Measurements from ENCODE around the gene ZW10. TPM values are rescaled to one million over a fixed set of nuclear protein-coding genes. Genes with fewer than 3 reads are reported as not detected.

ZW10 gene, protein sequence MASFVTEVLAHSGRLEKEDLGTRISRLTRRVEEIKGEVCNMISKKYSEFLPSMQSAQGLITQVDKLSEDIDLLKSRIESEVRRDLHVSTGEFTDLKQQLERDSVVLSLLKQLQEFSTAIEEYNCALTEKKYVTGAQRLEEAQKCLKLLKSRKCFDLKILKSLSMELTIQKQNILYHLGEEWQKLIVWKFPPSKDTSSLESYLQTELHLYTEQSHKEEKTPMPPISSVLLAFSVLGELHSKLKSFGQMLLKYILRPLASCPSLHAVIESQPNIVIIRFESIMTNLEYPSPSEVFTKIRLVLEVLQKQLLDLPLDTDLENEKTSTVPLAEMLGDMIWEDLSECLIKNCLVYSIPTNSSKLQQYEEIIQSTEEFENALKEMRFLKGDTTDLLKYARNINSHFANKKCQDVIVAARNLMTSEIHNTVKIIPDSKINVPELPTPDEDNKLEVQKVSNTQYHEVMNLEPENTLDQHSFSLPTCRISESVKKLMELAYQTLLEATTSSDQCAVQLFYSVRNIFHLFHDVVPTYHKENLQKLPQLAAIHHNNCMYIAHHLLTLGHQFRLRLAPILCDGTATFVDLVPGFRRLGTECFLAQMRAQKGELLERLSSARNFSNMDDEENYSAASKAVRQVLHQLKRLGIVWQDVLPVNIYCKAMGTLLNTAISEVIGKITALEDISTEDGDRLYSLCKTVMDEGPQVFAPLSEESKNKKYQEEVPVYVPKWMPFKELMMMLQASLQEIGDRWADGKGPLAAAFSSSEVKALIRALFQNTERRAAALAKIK
- total RNA-seq (2013), result 15.2 TPM
- polyA plus RNA-seq (10 to 100 TPM in 2 of 3 donors, 1 to 10 TPM in 1; 3.3 to 13.1 (median 10.2) TPM), polyA minus RNA-seq (4.6 and 6.5 TPM in 2 replicates), total RNA-seq (8.2 to 35.4 (median 16.8) reads per million in 11 experiments)

DNA sequence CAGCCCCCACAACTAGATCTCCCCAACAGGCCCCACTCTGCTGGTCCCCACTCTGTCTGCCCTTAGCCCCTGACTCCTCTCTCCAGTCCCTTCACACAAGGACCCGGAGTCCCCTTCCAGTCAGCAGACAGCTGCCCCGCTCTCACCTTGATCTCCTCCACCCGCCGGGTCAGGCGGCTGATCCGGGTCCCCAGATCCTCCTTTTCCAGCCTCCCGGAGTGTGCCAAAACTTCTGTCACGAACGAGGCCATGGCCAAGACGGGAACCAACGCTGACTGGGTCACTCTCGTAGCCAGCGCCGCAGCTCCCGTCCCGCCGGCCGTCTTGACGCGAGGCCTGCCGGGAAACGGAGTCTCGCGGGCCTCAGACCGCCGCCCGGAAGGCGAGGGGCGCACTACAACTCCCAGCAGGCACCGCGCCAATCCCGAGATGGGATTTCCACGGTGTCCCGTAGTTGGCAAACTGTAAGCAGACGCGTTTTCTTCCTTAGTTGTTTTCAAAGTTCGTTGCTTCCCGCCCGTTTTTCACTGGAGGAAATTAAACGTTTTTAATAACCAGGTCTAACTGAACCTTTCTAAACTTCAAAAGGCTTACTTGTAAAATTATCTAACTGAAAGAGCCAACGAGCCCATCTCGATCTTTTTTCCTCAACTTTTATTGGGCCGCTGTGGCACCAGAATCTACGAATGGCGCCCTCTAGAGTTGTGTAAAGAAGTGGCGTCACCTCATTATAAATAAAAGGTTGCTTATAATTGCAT is at the start of gene ZW10:
TSS of gene ZW10 (minus strand) at position 277 of the 758 bp plus-strand sequence. CDS start at position 251, 26 bp downstream.
- Histone ChIP-seq H3K4me1 (ENCODE audit: control insufficient read depth in 1 of 2, insufficient read depth in 2 of 2, low read length in 2 of 2) (peaks cover 11 to 14% of the 10 kb centered on the region in 2 donors), H3K9ac (ENCODE audit: insufficient read depth, low read length, poor library complexity, severe bottlenecking) (peak within 1 kb of the TSS; percentile 95), H3K36me3 (replicated peaks in 1 of 2; ENCODE audit: control insufficient read depth in 1 of 2, insufficient read depth in 2 of 2, low read length in 2 of 2) (peaks cover 4 to 18% of the 10 kb centered on the region in 2 donors), H3K9me3 (replicated peaks in 1 of 2; ENCODE audit: control insufficient read depth in 1 of 2, insufficient read depth in 1 of 2, low read length in 2 of 2) (no peaks in the 10 kb centered on the region), H4K20me1 (ENCODE audit: insufficient read depth, low read length) (peaks cover 6% of the 10 kb centered on the region), H3K27me3 (ENCODE audit: control insufficient read depth in 2 of 2, insufficient read depth in 2 of 2, low read length in 2 of 2) (no peaks in the 10 kb centered on the region), H3K4me2 (replicated peaks; ENCODE audit: extremely low read depth, low read length, poor library complexity, severe bottlenecking) (peak within 1 kb of the TSS; percentile 98), H2AFZ (ENCODE audit: insufficient read depth, low read depth, low read length, poor library complexity, severe bottlenecking) (peak within 1 kb of the TSS; percentile 99), H3K79me2 (ENCODE audit: insufficient read depth, low read length) (peaks cover 39% of the 10 kb centered on the region), H3K27ac (ENCODE audit: low read depth in 1 of 2, low read length in 2 of 2) (peak within 1 kb of the TSS; percentile 21 to 95), H3K4me3 (replicated peaks in 1 of 3; ENCODE audit: low read depth in 2 of 3, low read length in 3 of 3) (peak within 1 kb of the TSS; percentile 60 to 99 (median 67))
- intact Hi-C loops (cut with micrococcal nuclease), result loop anchor here (5.0 to 10.0 kb wide), 3 partner anchors 101 to 461 kb away; partner anchors contain the start of genes TTC12 (in 2 of the 2) and USP28 (in 1 of the 2)
- peak within 1 kb of the TSS; percentile 98 to 99 for H3K4me3 Mint-ChIP-seq
- H3K4me1 Mint-ChIP-seq, result peaks cover 16% of the 10 kb centered on the region
- TF ChIP-seq, protein P1, sequence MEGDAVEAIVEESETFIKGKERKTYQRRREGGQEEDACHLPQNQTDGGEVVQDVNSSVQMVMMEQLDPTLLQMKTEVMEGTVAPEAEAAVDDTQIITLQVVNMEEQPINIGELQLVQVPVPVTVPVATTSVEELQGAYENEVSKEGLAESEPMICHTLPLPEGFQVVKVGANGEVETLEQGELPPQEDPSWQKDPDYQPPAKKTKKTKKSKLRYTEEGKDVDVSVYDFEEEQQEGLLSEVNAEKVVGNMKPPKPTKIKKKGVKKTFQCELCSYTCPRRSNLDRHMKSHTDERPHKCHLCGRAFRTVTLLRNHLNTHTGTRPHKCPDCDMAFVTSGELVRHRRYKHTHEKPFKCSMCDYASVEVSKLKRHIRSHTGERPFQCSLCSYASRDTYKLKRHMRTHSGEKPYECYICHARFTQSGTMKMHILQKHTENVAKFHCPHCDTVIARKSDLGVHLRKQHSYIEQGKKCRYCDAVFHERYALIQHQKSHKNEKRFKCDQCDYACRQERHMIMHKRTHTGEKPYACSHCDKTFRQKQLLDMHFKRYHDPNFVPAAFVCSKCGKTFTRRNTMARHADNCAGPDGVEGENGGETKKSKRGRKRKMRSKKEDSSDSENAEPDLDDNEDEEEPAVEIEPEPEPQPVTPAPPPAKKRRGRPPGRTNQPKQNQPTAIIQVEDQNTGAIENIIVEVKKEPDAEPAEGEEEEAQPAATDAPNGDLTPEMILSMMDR (IDR thresholded peaks at IDR 0.05), result peak; percentile 97
- under 1% methylated on average over 38 of the region's 46 CpGs for WGBS (ENCODE audit: insufficient coverage)
- H3K27me3 Mint-ChIP-seq (ENCODE audit: low read depth in 3 of 3), result peaks cover 3 to 6% (median 5%) of the 10 kb centered on the region in 3 donors
- peak within 1 kb of the TSS; percentile 92 to 97 (median 96) for H3K27ac Mint-ChIP-seq
- H3K36me3 Mint-ChIP-seq, result peaks cover 7 to 18% of the 10 kb centered on the region in 2 donors
- no peaks in the 10 kb centered on the region for H3K9me3 Mint-ChIP-seq
- DNase-seq, result peak; percentile 92 to 95 (median 93)

Measured in CD14-positive monocyte (primary cell).